ENCODE results near the gene TRAPPC2B. TPM values are rescaled to one million over a fixed set of nuclear protein-coding genes. Genes with fewer than 3 reads are reported as not detected.

The TRAPPC2B gene
- total and polyA plus RNA-seq, 8 donors: 8.2 to 16.0 (median 13.6) TPM

DNA sequence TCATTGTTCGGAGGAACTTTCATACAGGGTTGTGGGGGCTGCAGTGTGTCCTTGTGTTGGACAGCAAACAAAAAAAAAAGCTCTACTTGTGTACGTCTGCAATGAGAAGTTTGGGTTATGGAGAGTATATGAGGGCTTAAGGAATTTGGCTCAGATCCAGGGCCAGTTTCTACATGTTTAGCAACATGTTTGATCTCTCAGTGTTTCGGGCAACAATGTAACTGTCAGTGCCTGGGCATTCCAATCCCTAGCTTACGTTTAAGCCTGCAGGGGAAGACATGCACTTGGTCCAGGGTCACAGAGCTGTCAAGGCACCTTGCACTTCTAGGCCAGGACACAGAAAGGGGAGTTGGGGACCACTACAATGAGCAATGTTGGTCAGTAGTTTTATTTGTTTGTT is 29.2 kb upstream of the TRAPPC2B start:
- intact Hi-C loops (cut with DNase I): no loop called here
- Histone ChIP-seq H3K4me1 (no peaks in the 10 kb centered on the region), H3K9me3 (peaks cover 0 to 16% of the 10 kb centered on the region in 2 donors), H3K36me3 (peaks cover 0 to 24% of the 10 kb centered on the region in 2 donors), H3K27ac (no peak overlapping the region), H3K27me3 (no peaks in the 10 kb centered on the region), H3K4me3 (no peak overlapping the region)
- DNase-seq (no peak), ATAC-seq (no peak)
- TF ChIP-seq, protein P1, sequence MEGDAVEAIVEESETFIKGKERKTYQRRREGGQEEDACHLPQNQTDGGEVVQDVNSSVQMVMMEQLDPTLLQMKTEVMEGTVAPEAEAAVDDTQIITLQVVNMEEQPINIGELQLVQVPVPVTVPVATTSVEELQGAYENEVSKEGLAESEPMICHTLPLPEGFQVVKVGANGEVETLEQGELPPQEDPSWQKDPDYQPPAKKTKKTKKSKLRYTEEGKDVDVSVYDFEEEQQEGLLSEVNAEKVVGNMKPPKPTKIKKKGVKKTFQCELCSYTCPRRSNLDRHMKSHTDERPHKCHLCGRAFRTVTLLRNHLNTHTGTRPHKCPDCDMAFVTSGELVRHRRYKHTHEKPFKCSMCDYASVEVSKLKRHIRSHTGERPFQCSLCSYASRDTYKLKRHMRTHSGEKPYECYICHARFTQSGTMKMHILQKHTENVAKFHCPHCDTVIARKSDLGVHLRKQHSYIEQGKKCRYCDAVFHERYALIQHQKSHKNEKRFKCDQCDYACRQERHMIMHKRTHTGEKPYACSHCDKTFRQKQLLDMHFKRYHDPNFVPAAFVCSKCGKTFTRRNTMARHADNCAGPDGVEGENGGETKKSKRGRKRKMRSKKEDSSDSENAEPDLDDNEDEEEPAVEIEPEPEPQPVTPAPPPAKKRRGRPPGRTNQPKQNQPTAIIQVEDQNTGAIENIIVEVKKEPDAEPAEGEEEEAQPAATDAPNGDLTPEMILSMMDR (IDR thresholded peaks at IDR 0.05): no peak

DNA sequence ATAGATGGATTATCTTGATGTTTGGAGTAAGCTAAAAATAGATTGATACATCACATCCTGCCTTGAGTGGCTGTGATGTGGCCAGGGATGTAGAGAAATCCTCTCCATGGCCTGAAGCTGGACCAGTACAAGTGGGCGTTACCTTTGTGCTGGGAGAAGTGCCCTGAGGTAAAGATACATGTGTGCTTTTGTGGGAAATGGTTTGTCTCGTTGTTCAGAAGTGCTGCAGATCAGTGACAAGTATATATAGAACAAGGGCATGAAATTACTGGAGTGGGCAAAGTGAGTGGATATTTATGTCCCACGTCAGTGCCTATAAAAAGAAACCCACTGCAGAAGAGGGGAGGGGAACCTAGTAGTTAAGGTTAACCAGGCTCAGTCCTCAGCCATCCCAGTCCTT is 24.5 kb upstream of the TRAPPC2B start:
- intact Hi-C loops (cut with DNase I): no loop called here
- DNase-seq: no peak
- TF ChIP-seq, protein P1 (IDR thresholded peaks at IDR 0.05): no peak
- no peaks in the 10 kb centered on the region for H3K4me1 ChIP-seq
- H3K4me3 ChIP-seq: no peak overlapping the region
- H3K27me3 ChIP-seq: no peaks in the 10 kb centered on the region
- no peak overlapping the region for H3K27ac ChIP-seq
- H3K9me3 ChIP-seq: no peaks in the 10 kb centered on the region
- ATAC-seq: no peak
- no peaks in the 10 kb centered on the region for H3K36me3 ChIP-seq

DNA sequence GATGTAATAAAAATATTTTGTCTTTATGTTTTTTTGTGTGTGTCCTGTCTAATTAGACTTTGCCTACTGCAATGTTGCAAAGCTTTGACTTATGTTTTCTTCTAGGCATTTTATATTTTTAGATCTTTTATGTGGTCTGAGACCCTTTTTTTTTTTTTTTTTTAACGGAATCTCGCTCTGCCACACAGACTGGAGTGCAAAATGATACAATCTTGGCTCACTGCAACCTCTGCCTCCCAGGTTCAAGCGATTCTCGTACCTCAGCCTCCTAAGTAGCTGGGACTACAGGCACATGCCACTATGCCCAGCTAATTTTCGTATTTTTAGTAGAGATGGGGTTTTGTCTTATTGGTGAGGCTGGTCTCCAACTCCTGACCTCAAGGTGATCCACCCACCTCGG is 20.8 kb upstream of the TRAPPC2B start:
- H3K27me3 ChIP-seq: peaks cover 4 to 7% of the 10 kb centered on the region in 2 donors
- H3K9me3 ChIP-seq: no peaks in the 10 kb centered on the region
- intact Hi-C loops (cut with DNase I): no loop called here
- no peak overlapping the region for H3K4me3 ChIP-seq
- H3K27ac ChIP-seq: no peak overlapping the region
- H3K36me3 ChIP-seq: no peaks in the 10 kb centered on the region
- DNase-seq: no peak
- TF ChIP-seq, protein P1 (IDR thresholded peaks at IDR 0.05): no peak
- no peaks in the 10 kb centered on the region for H3K4me1 ChIP-seq
- no peak for ATAC-seq

DNA sequence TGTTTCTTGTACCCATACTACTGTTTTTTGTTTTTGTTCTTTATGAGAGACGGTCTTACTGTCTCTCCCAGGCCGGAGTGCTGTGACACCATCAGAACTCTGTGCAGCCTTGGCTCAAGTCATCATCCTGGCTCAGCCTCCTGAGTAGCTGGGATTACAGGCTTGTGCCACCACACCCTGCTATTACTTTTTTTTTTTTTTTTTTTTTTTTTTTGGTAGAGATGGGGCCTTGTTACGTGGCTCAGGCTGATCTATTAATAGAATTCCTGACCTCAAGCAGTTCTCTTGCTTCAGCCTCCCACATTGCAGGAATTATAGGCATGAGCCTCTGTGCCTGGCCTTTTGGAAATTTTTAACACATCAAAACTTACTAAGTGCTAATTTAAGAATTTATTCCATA is 15.2 kb upstream of the TRAPPC2B start:
- no peak for DNase-seq
- Histone ChIP-seq H3K4me3 (no peak overlapping the region), H3K27me3 (peaks cover 4 to 7% of the 10 kb centered on the region in 2 donors), H3K36me3 (peaks cover 0 to 1% of the 10 kb centered on the region in 2 donors), H3K27ac (no peak overlapping the region), H3K9me3 (no peaks in the 10 kb centered on the region), H3K4me1 (peaks cover 6 to 16% of the 10 kb centered on the region in 2 donors)
- ATAC-seq: no peak
- intact Hi-C loops (cut with DNase I): no loop called here
- TF ChIP-seq, protein P1 (IDR thresholded peaks at IDR 0.05): no peak

DNA sequence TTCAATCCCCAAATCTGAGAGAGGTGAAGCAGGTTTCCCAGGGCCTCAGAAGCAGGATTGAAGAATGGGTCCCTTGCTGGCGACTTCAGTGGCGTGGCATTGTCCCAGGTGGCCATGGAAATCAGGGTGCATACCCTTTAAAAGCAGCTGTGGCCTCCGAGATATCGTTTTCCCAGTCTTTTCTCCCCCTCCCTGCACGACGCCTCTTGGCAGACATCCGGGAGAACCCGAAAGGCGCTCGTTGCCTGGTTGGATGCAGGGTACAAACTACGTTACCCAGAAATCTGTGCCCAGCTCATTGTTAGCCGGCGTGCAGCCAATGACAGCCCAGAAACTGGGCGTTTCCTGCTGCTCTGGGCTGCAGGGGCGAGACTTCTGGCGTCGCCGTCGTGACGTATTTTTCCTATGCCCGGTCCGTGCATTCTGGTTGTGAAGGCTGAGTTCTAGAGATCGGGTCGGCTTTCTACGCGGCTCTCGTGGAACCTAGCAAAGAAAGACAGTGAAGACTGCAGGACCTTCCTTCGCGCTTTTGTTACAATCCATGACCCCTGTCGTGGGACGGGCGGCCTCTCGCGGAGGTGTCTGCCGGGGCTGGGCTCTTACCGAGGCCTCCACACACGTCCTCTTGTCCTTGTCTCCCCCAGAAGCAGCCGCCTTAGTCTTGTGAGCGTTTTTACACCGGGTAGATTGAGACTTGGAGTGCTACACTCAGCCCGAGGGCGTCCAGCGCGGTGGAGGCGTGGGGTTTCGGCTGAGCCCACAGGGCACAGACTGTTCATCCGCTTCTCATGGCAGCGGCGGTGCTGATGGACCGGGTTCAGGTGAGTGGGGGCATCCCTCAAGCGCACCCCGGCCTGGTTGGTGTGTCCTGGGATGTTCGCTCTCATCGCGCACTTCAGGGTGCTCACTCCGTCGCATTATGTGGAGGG is 12.2 kb upstream of the TRAPPC2B start, which contains the start of gene ZNF304:
TSS of gene ZNF304 (plus strand) at position 395 of the 929 bp plus-strand sequence. CDS start at position 789, 394 bp downstream.
- H3K27me3 ChIP-seq: peaks cover 0 to 5% of the 10 kb centered on the region in 2 donors
- intact Hi-C loops (cut with DNase I): no loop called here
- TF ChIP-seq, protein P1 (IDR thresholded peaks at IDR 0.05): no peak

More for the DNA sequence above, 12.2 kb upstream of the TRAPPC2B start, which contains the start of gene ZNF304:
- H3K4me1 ChIP-seq: peaks cover 6 to 16% of the 10 kb centered on the region in 2 donors
- peak within 1 kb of the TSS; percentile 76 to 95 for H3K4me3 ChIP-seq
- peaks cover 0 to 31% of the 10 kb centered on the region in 2 donors for H3K36me3 ChIP-seq
- H3K9me3 ChIP-seq: peaks cover 0 to 17% of the 10 kb centered on the region in 2 donors
- peak within 1 kb of the TSS; percentile 41 to 53 for H3K27ac ChIP-seq
- peak; percentile 100 for ATAC-seq
- peak; percentile 95 to 98 (median 96) for DNase-seq

Data from left lung (tissue), 10 donors.